ENCODE measurements around the gene NEU4.

Gene NEU4

DNA sequence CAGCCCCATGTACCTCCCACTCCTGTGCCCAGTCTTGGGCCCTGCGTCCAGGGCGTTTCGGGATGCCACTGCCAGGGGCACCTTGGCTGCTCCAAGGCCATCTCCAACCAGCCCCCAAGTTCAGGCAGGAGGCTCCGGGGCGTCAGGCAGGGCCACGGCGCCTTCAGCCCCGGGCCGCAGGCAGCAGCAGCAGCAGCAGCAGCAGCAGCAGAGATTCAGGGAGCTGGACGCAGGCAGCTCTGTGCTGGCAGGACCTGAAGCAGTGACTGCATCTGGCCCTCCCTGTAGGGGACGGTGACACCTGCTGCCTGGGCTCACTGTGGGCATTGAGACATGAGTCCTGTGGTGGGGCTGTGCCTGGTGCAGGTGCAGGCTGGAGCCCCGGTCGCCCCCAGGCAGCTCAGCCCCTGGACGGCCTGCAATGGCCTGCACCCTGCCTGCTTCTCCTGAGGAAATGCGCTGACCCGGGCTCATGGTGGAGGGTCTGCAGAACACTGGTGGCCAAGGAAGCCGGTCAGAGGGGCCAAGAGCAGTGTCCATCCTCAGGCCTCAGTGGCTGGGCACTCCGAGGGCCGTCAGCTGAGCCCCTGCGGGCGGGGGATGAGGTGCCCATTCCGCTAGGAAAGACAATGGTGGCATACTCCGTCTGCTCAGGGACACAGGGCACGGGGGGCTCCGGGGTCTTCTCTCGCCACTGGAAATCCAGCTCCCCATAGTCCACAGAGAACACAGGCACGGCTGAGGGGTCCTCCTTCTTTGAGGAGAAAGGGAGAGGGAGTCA lies 41.7 kb downstream of the NEU4 start:
- Mint-ChIP-seq H3K27ac (no peak overlapping the region), H3K9me3 (no peaks in the 10 kb centered on the region), H3K36me3 (ENCODE audit: low read depth) (no peaks in the 10 kb centered on the region), H3K4me1 (peaks cover 8% of the 10 kb centered on the region), H3K27me3 (ENCODE audit: low read depth) (peaks cover 15% of the 10 kb centered on the region), H3K4me3 (no peak overlapping the region)
- TF ChIP-seq, protein P1, sequence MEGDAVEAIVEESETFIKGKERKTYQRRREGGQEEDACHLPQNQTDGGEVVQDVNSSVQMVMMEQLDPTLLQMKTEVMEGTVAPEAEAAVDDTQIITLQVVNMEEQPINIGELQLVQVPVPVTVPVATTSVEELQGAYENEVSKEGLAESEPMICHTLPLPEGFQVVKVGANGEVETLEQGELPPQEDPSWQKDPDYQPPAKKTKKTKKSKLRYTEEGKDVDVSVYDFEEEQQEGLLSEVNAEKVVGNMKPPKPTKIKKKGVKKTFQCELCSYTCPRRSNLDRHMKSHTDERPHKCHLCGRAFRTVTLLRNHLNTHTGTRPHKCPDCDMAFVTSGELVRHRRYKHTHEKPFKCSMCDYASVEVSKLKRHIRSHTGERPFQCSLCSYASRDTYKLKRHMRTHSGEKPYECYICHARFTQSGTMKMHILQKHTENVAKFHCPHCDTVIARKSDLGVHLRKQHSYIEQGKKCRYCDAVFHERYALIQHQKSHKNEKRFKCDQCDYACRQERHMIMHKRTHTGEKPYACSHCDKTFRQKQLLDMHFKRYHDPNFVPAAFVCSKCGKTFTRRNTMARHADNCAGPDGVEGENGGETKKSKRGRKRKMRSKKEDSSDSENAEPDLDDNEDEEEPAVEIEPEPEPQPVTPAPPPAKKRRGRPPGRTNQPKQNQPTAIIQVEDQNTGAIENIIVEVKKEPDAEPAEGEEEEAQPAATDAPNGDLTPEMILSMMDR (IDR thresholded peaks at IDR 0.05; ENCODE audit: unreplicated experiment in 3 of 3): no peak

DNA sequence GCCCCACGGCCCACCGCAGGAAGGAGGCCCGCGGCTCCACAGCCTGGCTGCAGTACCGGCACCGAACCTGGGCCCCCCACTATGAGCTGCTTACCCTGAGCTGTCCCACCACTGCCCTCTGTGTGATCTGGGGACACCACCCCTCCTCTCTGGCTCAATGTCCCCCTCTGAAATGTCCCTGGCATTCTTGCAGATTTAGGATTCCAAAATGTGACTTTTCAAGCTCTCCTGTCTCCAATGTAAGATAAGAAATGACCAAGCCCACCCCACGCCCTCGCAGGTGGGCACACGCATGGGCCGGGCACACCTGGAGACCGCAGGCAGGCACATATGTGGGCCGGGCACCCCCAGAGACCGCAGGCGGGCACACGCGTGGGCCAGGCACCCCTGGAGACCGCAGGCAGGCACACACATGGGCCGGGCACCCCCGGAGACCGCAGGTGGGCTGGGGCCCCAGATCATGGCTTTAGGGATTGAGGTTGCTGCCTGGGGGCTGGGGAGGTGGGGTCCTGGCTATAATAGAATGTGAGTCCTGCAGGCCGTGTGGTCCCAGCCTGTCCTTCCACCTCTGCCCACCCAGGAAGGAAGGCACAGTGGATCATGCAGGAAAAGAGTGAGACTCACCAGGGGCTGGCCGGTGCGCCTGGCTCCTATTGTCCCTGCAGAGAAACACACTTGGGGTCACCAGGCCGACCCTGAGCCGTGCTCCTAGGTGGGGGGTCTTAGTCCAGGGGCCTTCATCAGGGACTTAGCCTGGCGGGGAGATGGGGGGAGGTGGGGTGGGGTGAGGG lies 42.5 kb downstream of the NEU4 start:
- peaks cover 7% of the 10 kb centered on the region for H3K27me3 Mint-ChIP-seq (ENCODE audit: low read depth)

GRCh38 chr2:241852116-241852980 lies 43.4 kb downstream of the NEU4 start:
- H3K4me3 Mint-ChIP-seq: no peak overlapping the region
- TF ChIP-seq, protein P1 (IDR thresholded peaks at IDR 0.05; ENCODE audit: unreplicated experiment in 3 of 3): no peak
- no peaks in the 10 kb centered on the region for H3K36me3 Mint-ChIP-seq (ENCODE audit: low read depth)
- no peak overlapping the region for H3K27ac Mint-ChIP-seq
- H3K4me1 Mint-ChIP-seq: no peaks in the 10 kb centered on the region
- H3K27me3 Mint-ChIP-seq (ENCODE audit: low read depth): no peaks in the 10 kb centered on the region
- no peaks in the 10 kb centered on the region for H3K9me3 Mint-ChIP-seq

More for the DNA sequence above, 42.5 kb downstream of the NEU4 start:
- H3K4me3 Mint-ChIP-seq: no peak overlapping the region
- peaks cover 2% of the 10 kb centered on the region for H3K4me1 Mint-ChIP-seq
- no peaks in the 10 kb centered on the region for H3K9me3 Mint-ChIP-seq
- TF ChIP-seq, protein P1 (IDR thresholded peaks at IDR 0.05; ENCODE audit: unreplicated experiment in 3 of 3): no peak
- no peaks in the 10 kb centered on the region for H3K36me3 Mint-ChIP-seq (ENCODE audit: low read depth)
- no peak overlapping the region for H3K27ac Mint-ChIP-seq

DNA sequence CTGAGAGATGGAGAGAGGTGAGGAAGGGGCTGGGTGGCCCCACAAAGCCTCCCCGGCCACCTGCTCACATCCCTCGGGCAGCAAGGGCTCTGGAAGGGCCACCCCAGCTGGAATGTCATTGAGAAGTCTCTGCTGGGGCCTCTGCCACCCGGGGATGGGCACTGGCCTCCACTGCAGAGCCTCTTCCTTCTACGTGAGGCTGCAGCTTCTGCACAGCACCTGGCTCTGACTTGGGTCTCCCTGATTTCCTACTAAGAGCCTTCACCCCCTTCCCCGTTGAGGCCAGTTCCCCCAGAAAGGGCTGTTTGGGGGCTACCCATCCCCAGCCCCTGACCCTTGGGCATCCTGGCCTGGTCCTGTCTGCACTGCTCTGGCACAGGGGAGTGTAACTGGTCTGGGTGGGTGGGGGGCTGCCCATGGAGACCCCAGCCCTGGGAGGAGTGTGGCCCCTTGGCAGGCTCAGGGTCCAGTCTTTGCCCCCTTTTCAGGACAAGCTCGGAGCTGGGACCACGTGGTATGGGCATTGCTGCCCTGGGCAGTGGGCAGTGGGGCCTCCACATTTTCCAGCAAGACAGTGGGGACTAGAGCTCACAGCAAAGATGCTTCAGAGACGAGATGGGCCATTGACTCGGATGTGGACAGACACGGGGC lies 44.1 kb downstream of the NEU4 start:
- no peak overlapping the region for H3K27ac Mint-ChIP-seq
- TF ChIP-seq, protein P1 (IDR thresholded peaks at IDR 0.05; ENCODE audit: unreplicated experiment in 3 of 3): no peak
- H3K9me3 Mint-ChIP-seq: no peaks in the 10 kb centered on the region
- no peaks in the 10 kb centered on the region for H3K36me3 Mint-ChIP-seq (ENCODE audit: low read depth)
- H3K27me3 Mint-ChIP-seq (ENCODE audit: low read depth): peaks cover 2% of the 10 kb centered on the region
- no peaks in the 10 kb centered on the region for H3K4me1 Mint-ChIP-seq
- H3K4me3 Mint-ChIP-seq: no peak overlapping the region

DNA sequence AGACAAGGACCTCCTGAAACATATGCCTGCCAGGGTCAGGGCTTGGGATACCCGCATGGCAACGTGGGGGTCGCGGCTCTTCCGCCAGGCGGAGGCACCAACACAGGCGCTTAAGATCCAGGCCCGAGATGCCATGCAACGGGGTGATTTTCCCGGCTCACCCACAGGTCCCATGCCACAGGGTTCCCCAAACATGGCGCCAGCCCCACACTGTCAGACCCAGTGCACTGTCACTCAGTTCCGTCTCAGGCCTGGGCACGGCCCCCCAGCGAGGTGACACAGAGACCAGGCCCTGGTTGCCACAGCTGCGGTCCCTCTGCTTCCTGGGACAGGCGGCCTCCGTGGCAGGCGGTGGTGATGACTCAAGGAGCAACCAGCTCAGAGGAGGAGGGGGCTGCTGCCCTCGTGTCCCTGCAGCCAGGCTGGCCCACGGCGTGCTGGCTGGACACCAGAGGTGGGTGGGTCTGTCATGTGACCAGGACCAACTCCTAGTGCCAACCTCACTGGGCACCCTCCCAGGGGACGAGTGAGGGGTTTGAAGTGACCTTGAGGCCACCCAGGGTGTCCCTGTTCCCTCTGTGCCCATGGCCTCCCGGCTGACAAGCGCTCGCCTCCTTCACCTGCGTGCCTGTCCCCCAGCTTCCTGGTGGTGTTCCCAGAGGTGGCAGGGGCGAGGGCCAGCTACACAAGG lies 44.8 kb downstream of the NEU4 start:
- H3K27ac Mint-ChIP-seq: no peak overlapping the region

More for the DNA sequence above, 44.8 kb downstream of the NEU4 start:
- Mint-ChIP-seq H3K9me3 (no peaks in the 10 kb centered on the region), H3K4me3 (no peak overlapping the region), H3K36me3 (ENCODE audit: low read depth) (no peaks in the 10 kb centered on the region), H3K27me3 (ENCODE audit: low read depth) (peaks cover 4% of the 10 kb centered on the region), H3K4me1 (no peaks in the 10 kb centered on the region)
- TF ChIP-seq, protein P1 (IDR thresholded peaks at IDR 0.05; ENCODE audit: unreplicated experiment in 3 of 3): no peak

All from nephron (organoid).